Astrocyte of the cerebellum (primary cell): ENCODE results near the gene ZNF385C.

Source experiments
- DNase-seq: peaks from one replicate; pipeline ENCODE4 v3.0.0-alpha.2; 2011; ENCODE audit warnings: low read depth
- H3K4me3 ChIP-seq: 2 replicates; pipeline ENCODE4 v1.5.1; 2011; ENCODE audit warnings: mild to moderate bottlenecking, low read depth, low read length, moderate library complexity
- CTCF ChIP-seq: IDR thresholded peaks from 2 replicates; pipeline ENCODE4 v1.5.1; 2012; ENCODE audit warnings: low read length, low read depth, moderate library complexity, mild to moderate bottlenecking; ENCODE audit errors: missing control alignments
- in situ Hi-C: cut with HindIII; loops from 2 replicates; pipeline ENCODE4 v1.10.0; 2017; ENCODE audit warnings: low sequenced_read_pairs

ZNF385C gene

GRCh38 chr17:42106009-42106408 lies 7.7 kb upstream of the ZNF385C start:
- no peak for DNase-seq
- in situ Hi-C loops, result no loop called here
- no peak overlapping the region for H3K4me3 ChIP-seq
- TF ChIP-seq CTCF, result no peak

GRCh38 chr17:42104264-42104663 lies 6.0 kb upstream of the ZNF385C start:
- in situ Hi-C loops, result no loop called here
- H3K4me3 ChIP-seq, result no peak overlapping the region
- no peak for TF ChIP-seq CTCF
- DNase-seq, result no peak

GRCh38 chr17:42103221-42103954 lies 5.1 kb upstream of the ZNF385C start:
- no peak for DNase-seq
- in situ Hi-C loops, result no loop called here
- TF ChIP-seq CTCF, result no peak
- no peak overlapping the region for H3K4me3 ChIP-seq

GRCh38 chr17:42101513-42102292 lies 3.4 kb upstream of the ZNF385C start:
- peak; percentile 18 for DNase-seq
- in situ Hi-C loops, result no loop called here
- no peak overlapping the region for H3K4me3 ChIP-seq
- peak; percentile 88 for TF ChIP-seq CTCF

- no peak for DNase-seq
- no peak overlapping the region for H3K4me3 ChIP-seq
- no peak for TF ChIP-seq CTCF
- in situ Hi-C loops, result no loop called here
Observed at GRCh38 chr17:42098730-42099399, 592 bp upstream of the ZNF385C start.

GRCh38 chr17:42096360-42097111 lies 1.7 kb downstream of the ZNF385C start:
- in situ Hi-C loops, result no loop called here
- no peak for TF ChIP-seq CTCF
- H3K4me3 ChIP-seq, result no peak overlapping the region
- no peak for DNase-seq
